Measurements from ENCODE around the gene PIAS1. TPM values are rescaled to one million over a fixed set of nuclear protein-coding genes. Genes with fewer than 3 reads are reported as not detected.

Gene PIAS1
- total RNA-seq, 3 donors from 2014 or later (not counting 1 experiment from before 2014, with no cell fraction given): 94.7 to 103 (median 99.2) TPM

DNA sequence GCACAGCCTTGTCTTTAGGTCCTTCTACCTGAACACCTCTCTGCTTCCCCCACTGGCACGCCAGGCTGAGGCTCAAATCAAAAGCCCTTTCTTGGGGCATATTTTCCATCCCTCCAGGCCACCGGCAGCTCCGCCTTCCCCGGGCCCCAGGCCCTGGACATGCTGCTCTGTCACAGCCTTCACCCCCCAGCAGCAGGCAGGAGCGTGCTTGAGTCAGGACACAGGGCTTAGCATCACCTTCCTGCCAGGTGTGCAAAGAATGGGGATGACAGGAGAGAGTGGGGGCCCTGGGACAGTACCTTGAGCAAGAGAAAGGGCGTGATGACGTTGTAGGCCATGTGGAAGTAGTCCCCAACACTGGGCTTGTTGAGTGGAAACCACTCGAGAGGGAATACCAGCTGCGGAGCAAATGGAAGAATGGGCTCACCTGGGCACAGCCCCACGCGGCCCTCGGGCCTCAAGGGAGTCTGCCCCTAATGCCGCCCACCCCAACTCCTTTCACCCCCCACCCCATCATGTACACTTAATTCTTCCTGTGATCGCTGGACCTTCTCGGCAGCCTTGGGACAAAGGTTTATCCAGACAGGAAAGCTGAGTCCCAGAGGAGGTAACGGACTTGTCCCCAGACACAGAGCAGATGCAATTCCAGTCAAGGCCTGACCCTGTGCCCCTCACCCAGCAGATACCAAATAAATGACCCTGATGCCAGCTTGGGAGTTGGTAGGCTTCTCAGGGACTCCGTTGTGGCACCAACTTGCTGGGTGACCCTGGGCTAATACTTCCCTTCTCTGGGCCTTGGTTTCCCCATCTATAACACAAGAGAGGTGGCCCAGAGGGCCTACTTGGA lies 160.1 kb downstream of the PIAS1 start:
- H3K36me3 ChIP-seq (ENCODE audit: control insufficient read depth, insufficient read depth, low read length): peaks cover 4% of the 10 kb centered on the region
- TF ChIP-seq CTCF (IDR thresholded peaks at IDR 0.05): no peak
- no peaks in the 10 kb centered on the region for H3K9me3 ChIP-seq (ENCODE audit: control insufficient read depth, insufficient read depth, low read length)
- no peaks in the 10 kb centered on the region for H3K27me3 ChIP-seq (ENCODE audit: control insufficient read depth, insufficient read depth, low read length)
- H3K4me1 ChIP-seq (ENCODE audit: control insufficient read depth, insufficient read depth, low read length): peaks cover 12% of the 10 kb centered on the region
- 93% methylated on average over 17 of the region's 17 CpGs for WGBS (ENCODE audit: insufficient coverage)
- ATAC-seq: no peak
- H3K4me3 ChIP-seq (ENCODE audit: low read length): no peak overlapping the region
- H3K4me3 Mint-ChIP-seq: no peak overlapping the region
- no peaks in the 10 kb centered on the region for H3K9me3 Mint-ChIP-seq
- H3K27ac Mint-ChIP-seq: no peak overlapping the region
- peaks cover 5 to 12% of the 10 kb centered on the region in 2 donors for H3K4me1 Mint-ChIP-seq
- no peak for DNase-seq
- no peaks in the 10 kb centered on the region for H3K27me3 Mint-ChIP-seq (ENCODE audit: low read depth in 2 of 2)
- H3K27ac ChIP-seq (ENCODE audit: low read length): no peak overlapping the region
- intact Hi-C loops (cut with micrococcal nuclease): no loop called here
- no peaks in the 10 kb centered on the region for H3K36me3 Mint-ChIP-seq

- Mint-ChIP-seq H3K4me1 (peaks cover 5 to 6% of the 10 kb centered on the region in 2 donors), H3K27ac (no peak overlapping the region), H3K36me3 (no peaks in the 10 kb centered on the region), H3K27me3 (ENCODE audit: low read depth in 2 of 2) (no peaks in the 10 kb centered on the region), H3K4me3 (no peak overlapping the region), H3K9me3 (no peaks in the 10 kb centered on the region)
- DNase-seq (no peak), ATAC-seq (no peak)
- no peak overlapping the region for H3K4me3 ChIP-seq (ENCODE audit: low read length)
- no peaks in the 10 kb centered on the region for H3K9me3 ChIP-seq (ENCODE audit: control insufficient read depth, insufficient read depth, low read length)
- peaks cover 4% of the 10 kb centered on the region for H3K36me3 ChIP-seq (ENCODE audit: control insufficient read depth, insufficient read depth, low read length)
- no peak overlapping the region for H3K27ac ChIP-seq (ENCODE audit: low read length)
- no peak for TF ChIP-seq CTCF (IDR thresholded peaks at IDR 0.05)
- H3K27me3 ChIP-seq (ENCODE audit: control insufficient read depth, insufficient read depth, low read length): no peaks in the 10 kb centered on the region
- intact Hi-C loops (cut with micrococcal nuclease): no loop called here
- H3K4me1 ChIP-seq (ENCODE audit: control insufficient read depth, insufficient read depth, low read length): peaks cover 10% of the 10 kb centered on the region
- 89% methylated on average over 6 of the region's 6 CpGs for WGBS (ENCODE audit: insufficient coverage)
These were observed 160.7 kb downstream of the PIAS1 start for GRCh38 chr15:68214838-68215254.

DNA sequence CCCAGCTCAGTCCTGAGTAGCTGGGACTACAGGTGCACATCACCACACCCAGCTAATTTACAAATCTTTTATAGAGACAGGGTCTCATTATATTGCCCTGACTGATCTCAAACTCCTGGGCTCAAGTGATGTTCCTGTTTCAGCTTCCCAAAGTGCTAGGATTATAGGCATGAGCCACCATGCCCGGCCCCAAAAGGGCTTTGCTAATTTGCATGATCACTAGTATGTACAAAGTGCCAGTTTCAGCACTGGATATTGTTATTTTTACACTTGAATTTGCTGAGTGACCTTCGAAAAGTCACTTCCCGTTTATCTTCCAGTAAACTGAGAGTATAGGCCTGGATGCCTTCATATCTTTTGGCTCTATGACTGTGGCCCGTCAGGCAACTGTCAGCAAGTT lies 163.2 kb downstream of the PIAS1 start:
- H3K9me3 ChIP-seq (ENCODE audit: control insufficient read depth, insufficient read depth, low read length): no peaks in the 10 kb centered on the region
- ATAC-seq (no peak), DNase-seq (no peak)
- Mint-ChIP-seq H3K4me3 (no peak overlapping the region), H3K4me1 (peaks cover 0 to 5% of the 10 kb centered on the region in 2 donors), H3K36me3 (no peaks in the 10 kb centered on the region), H3K9me3 (no peaks in the 10 kb centered on the region), H3K27ac (no peak overlapping the region), H3K27me3 (ENCODE audit: low read depth in 2 of 2) (no peaks in the 10 kb centered on the region)
- no peak for TF ChIP-seq CTCF (IDR thresholded peaks at IDR 0.05)
- H3K27ac ChIP-seq (ENCODE audit: low read length): no peak overlapping the region
- H3K27me3 ChIP-seq (ENCODE audit: control insufficient read depth, insufficient read depth, low read length): no peaks in the 10 kb centered on the region
- peaks cover 4% of the 10 kb centered on the region for H3K36me3 ChIP-seq (ENCODE audit: control insufficient read depth, insufficient read depth, low read length)
- WGBS (ENCODE audit: insufficient coverage): 96% methylated on average over 4 of the region's 4 CpGs
- no peak overlapping the region for H3K4me3 ChIP-seq (ENCODE audit: low read length)
- intact Hi-C loops (cut with micrococcal nuclease): no loop called here
- no peaks in the 10 kb centered on the region for H3K4me1 ChIP-seq (ENCODE audit: control insufficient read depth, insufficient read depth, low read length)
